Neuronal stem cell (in vitro differentiated cells): ENCODE results near the gene MAD1L1.

Experiments used
- DNase-seq: peaks from one replicate; pipeline ENCODE4 v3.0.0-alpha.2; 2013; ENCODE audit warnings: low spot score
- H2AFZ ChIP-seq: one replicate; pipeline ENCODE4 v1.6.1; 2013; ENCODE audit warnings: mild to moderate bottlenecking, low read length, inconsistent platforms
- H2AK5ac ChIP-seq: 2 replicates; pipeline ENCODE4 v1.6.1; 2013; ENCODE audit warnings: low read depth, mild to moderate bottlenecking, inconsistent platforms, low read length, moderate library complexity, mixed read lengths
- H2BK120ac ChIP-seq: 2 replicates; pipeline ENCODE4 v1.6.1; 2013; ENCODE audit warnings: low read depth, mild to moderate bottlenecking, inconsistent platforms, low read length, moderate library complexity, mixed read lengths
- H2BK12ac ChIP-seq: one replicate; pipeline ENCODE4 v1.6.1; 2013; ENCODE audit warnings: low read length, inconsistent platforms
- H2BK15ac ChIP-seq: 2 replicates; pipeline ENCODE4 v1.6.1; 2013; ENCODE audit warnings: mild to moderate bottlenecking, low read length, inconsistent platforms, mixed read lengths
- H2BK5ac ChIP-seq: one replicate; pipeline ENCODE4 v1.6.1; 2013; ENCODE audit warnings: inconsistent platforms, mild to moderate bottlenecking, low read length, moderate library complexity
- H3K14ac ChIP-seq: one replicate; pipeline ENCODE4 v1.6.1; 2013; ENCODE audit warnings: low read length, inconsistent platforms
- H3K18ac ChIP-seq: 2 replicates; pipeline ENCODE4 v1.6.1; 2013; ENCODE audit warnings: low read length, inconsistent platforms
- H3K23ac ChIP-seq: 2 replicates; pipeline ENCODE4 v1.6.1; 2013; ENCODE audit warnings: low read depth, mild to moderate bottlenecking, mixed read lengths, low read length, inconsistent platforms; ENCODE audit not compliant: poor library complexity
- H3K27ac ChIP-seq: replicated peaks from 3 replicates; pipeline ENCODE4 v1.5.1; 2013; ENCODE audit warnings: low read length, inconsistent platforms
- H3K27me3 ChIP-seq, 3 experiments: 2 replicates each; pipeline ENCODE4 v1.6.1; 2013; ENCODE audit warnings: low read length in 3 of 3, mild to moderate bottlenecking in 2 of 3, inconsistent platforms in 1 of 3, low read depth in 1 of 3, mixed read lengths in 1 of 3, moderate library complexity in 1 of 3; ENCODE audit not compliant: control insufficient read depth in 3 of 3, insufficient read depth in 3 of 3
- H3K36me3 ChIP-seq, 2 donors: replicated peaks in 1 of 2; 2 replicates each; pipeline ENCODE4 v1.6.1; 2013; ENCODE audit warnings: low read length in 2 of 2; ENCODE audit not compliant: control insufficient read depth in 2 of 2, insufficient read depth in 2 of 2
- H3K4ac ChIP-seq: 2 replicates; pipeline ENCODE4 v1.6.1; 2013; ENCODE audit warnings: inconsistent platforms, mild to moderate bottlenecking, low read length, moderate library complexity
- H3K4me1 ChIP-seq, 2 donors: 1 replicate in 1 of 2; 2 replicates in 1 of 2; pipeline ENCODE4 v1.6.1; 2013; ENCODE audit warnings: low read length in 2 of 2, low read depth in 1 of 2; ENCODE audit not compliant: control insufficient read depth in 2 of 2, insufficient read depth in 1 of 2
- H3K4me2 ChIP-seq: one replicate; pipeline ENCODE4 v1.6.1; 2013; ENCODE audit warnings: mild to moderate bottlenecking, low read length, inconsistent platforms; ENCODE audit not compliant: insufficient read depth, poor library complexity, severe bottlenecking
- H3K4me3 ChIP-seq, 2 donors: 2 replicates each; pipeline ENCODE4 v1.5.1; 2013; ENCODE audit warnings: low read length in 2 of 2, mild to moderate bottlenecking in 2 of 2, inconsistent platforms in 1 of 2, moderate library complexity in 1 of 2
- H3K79me1 ChIP-seq: one replicate; pipeline ENCODE4 v1.6.1; 2013; ENCODE audit warnings: low read depth, mild to moderate bottlenecking, inconsistent platforms, low read length, moderate library complexity
- H3K9ac ChIP-seq: one replicate; pipeline ENCODE4 v1.6.1; 2013; ENCODE audit warnings: mild to moderate bottlenecking, low read depth, low read length, inconsistent platforms; ENCODE audit not compliant: poor library complexity
- H3K9me3 ChIP-seq, 2 donors: replicated peaks in 1 of 2; 2 replicates each; pipeline versions ENCODE3 to v1.6.1; 2013; ENCODE audit warnings: low read length in 2 of 2, mild to moderate bottlenecking in 2 of 2, inconsistent platforms in 1 of 2, low read depth in 1 of 2, mixed read lengths in 1 of 2, moderate library complexity in 1 of 2; ENCODE audit not compliant: control insufficient read depth in 2 of 2, insufficient read depth in 1 of 2
- H4K8ac ChIP-seq: one replicate; pipeline ENCODE4 v1.6.1; 2013; ENCODE audit warnings: low read depth, mild to moderate bottlenecking, inconsistent platforms, low read length, moderate library complexity
- H4K91ac ChIP-seq: one replicate; pipeline ENCODE4 v1.6.1; 2013; ENCODE audit warnings: low read length, low read depth, mild to moderate bottlenecking, inconsistent platforms; ENCODE audit not compliant: poor library complexity
- WGBS, 2 donors: extraction: QIAGEN DNeasy Blood & Tissue Kit; methylation state at CpG; one replicate each; pipeline ENCODE4 v1.1.7; 2013; ENCODE audit warnings: missing lambda C conversion rate in 2 of 2, mixed read lengths in 1 of 2; ENCODE audit not compliant: insufficient read length in 2 of 2, insufficient replicate concordance in 1 of 2; ENCODE audit errors: extremely low coverage in 2 of 2; 5-methylcytosine and 5-hydroxymethylcytosine counted together

MAD1L1 gene

DNA sequence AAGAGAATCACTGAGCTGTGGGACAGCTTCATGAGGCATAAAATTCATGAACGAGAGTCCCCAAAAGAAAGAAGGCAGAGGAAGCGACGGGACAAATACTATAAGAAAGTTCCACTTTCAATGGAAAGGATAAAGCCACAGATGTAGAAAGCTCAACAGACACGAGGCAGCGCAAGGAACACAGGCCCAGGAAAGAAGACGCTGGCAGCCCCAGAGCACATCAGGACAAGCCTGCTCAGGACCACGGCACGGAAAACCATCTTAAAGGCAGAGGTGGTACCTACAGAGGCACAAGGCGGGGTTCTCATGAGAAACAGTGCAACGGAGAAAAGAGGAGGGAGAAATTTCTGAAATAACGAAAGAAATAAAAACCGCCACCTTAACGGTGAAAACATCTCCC, 273.4 kb downstream of the MAD1L1 start:
- Histone ChIP-seq H3K9ac (no peak overlapping the region), H3K36me3 (peaks cover 9 to 11% of the 10 kb centered on the region in 2 donors), H4K91ac (no peak overlapping the region), H3K9me3 (peaks cover 0 to 6% of the 10 kb centered on the region in 2 donors), H3K4me1 (peaks cover 0 to 4% of the 10 kb centered on the region in 2 donors), H2BK12ac (no peak overlapping the region), H3K4me2 (no peak overlapping the region), H3K4me3 (no peak overlapping the region), H4K8ac (no peak overlapping the region), H2BK15ac (no peak overlapping the region), H2AFZ (no peak overlapping the region), H3K4ac (no peak overlapping the region), H3K18ac (no peak overlapping the region), H3K27ac (no peak overlapping the region), H3K27me3 (no peaks in the 10 kb centered on the region), H2BK5ac (no peak overlapping the region), H3K23ac (no peak overlapping the region), H2BK120ac (no peak overlapping the region), H2AK5ac (no peak overlapping the region), H3K14ac (no peak overlapping the region), H3K79me1 (peaks cover 3% of the 10 kb centered on the region)
- no peak for DNase-seq
- no CpG with 5 or more reads among the region's 13 CpGs for WGBS, 2 donors

GRCh38 chr7:1957471-1958225, 275.1 kb downstream of the MAD1L1 start:
- H3K9ac ChIP-seq: peak overlapping the region; percentile 24
- no peak overlapping the region for H2BK120ac ChIP-seq
- H3K4me1 ChIP-seq: no peaks in the 10 kb centered on the region
- no peak overlapping the region for H2AFZ ChIP-seq
- H3K4me2 ChIP-seq: no peak overlapping the region
- no peaks in the 10 kb centered on the region for H3K27me3 ChIP-seq
- no peak overlapping the region for H3K4me3 ChIP-seq
- H3K23ac ChIP-seq: peak overlapping the region; percentile 2
- H3K18ac ChIP-seq: peak overlapping the region; percentile 19
- WGBS, 2 donors: no CpG with 5 or more reads among the region's 28 CpGs
- H3K79me1 ChIP-seq: peaks cover 9% of the 10 kb centered on the region
- H3K4ac ChIP-seq: no peak overlapping the region
- no peak overlapping the region for H2BK15ac ChIP-seq
- no peak overlapping the region for H4K91ac ChIP-seq
- H3K14ac ChIP-seq: no peak overlapping the region
- H4K8ac ChIP-seq: no peak overlapping the region
- no peak overlapping the region for H2BK5ac ChIP-seq
- H3K27ac ChIP-seq: no peak overlapping the region
- H2BK12ac ChIP-seq: no peak overlapping the region
- peaks cover 6 to 11% of the 10 kb centered on the region in 2 donors for H3K36me3 ChIP-seq
- H3K9me3 ChIP-seq: peaks cover 0 to 6% of the 10 kb centered on the region in 2 donors
- no peak for DNase-seq
- H2AK5ac ChIP-seq: peak overlapping the region; percentile 8

- Histone ChIP-seq H3K27me3 (no peaks in the 10 kb centered on the region), H3K4me3 (no peak overlapping the region), H3K9me3 (peaks cover 0 to 2% of the 10 kb centered on the region in 2 donors), H2BK5ac (peak overlapping the region; percentile 75), H2AFZ (no peak overlapping the region), H3K14ac (peak overlapping the region; percentile 47), H3K36me3 (peaks cover 5 to 8% of the 10 kb centered on the region in 2 donors), H3K79me1 (peaks cover 9% of the 10 kb centered on the region), H4K8ac (no peak overlapping the region), H2BK15ac (no peak overlapping the region), H2AK5ac (peak overlapping the region; percentile 8), H3K23ac (peak overlapping the region; percentile 73), H3K4me1 (no peaks in the 10 kb centered on the region), H3K9ac (peak overlapping the region; percentile 24), H2BK12ac (peak overlapping the region; percentile 16), H2BK120ac (no peak overlapping the region), H3K4ac (no peak overlapping the region), H3K27ac (no peak overlapping the region), H3K4me2 (no peak overlapping the region), H4K91ac (peak overlapping the region; percentile 72), H3K18ac (peak overlapping the region; percentile 19)
- no peak for DNase-seq
- WGBS, 2 donors: no CpG with 5 or more reads among the region's 30 CpGs
Measured at GRCh38 chr7:1956611-1957470, 275.9 kb downstream of the MAD1L1 start.

DNA sequence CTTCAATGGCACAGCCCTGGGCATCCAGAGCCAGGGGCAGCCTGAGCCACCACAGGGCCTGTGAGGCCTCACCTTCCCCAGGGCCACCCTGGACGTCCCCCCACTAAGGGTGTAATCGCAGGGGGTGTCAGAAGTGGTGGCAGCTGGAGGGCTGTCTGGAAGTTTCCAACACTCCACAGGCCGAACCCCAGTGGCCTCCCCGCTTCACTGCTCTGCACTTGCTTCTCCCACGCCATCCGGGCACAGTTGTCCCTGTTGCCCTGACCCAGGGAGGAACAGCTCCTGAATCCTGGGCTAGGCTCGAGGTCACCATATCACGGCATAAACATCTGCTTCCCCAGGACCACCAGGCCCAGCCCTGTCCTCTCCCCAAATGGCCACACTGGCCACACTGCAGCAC, 276.6 kb downstream of the MAD1L1 start:
- no peak overlapping the region for H3K27ac ChIP-seq
- H3K79me1 ChIP-seq: peaks cover 9% of the 10 kb centered on the region
- no CpG with 5 or more reads among the region's 8 CpGs for WGBS, 2 donors
- peak overlapping the region; percentile 72 for H4K91ac ChIP-seq
- H2BK15ac ChIP-seq: no peak overlapping the region
- H3K4ac ChIP-seq: no peak overlapping the region
- no peak overlapping the region for H3K14ac ChIP-seq
- H3K4me1 ChIP-seq: no peaks in the 10 kb centered on the region
- H3K9ac ChIP-seq: no peak overlapping the region
- peak overlapping the region; percentile 73 for H3K23ac ChIP-seq
- H3K18ac ChIP-seq: no peak overlapping the region
- H2BK120ac ChIP-seq: no peak overlapping the region
- peaks cover 3 to 6% of the 10 kb centered on the region in 2 donors for H3K36me3 ChIP-seq
- H2BK12ac ChIP-seq: peak overlapping the region; percentile 16
- no peaks in the 10 kb centered on the region for H3K27me3 ChIP-seq
- peak overlapping the region; percentile 75 for H2BK5ac ChIP-seq
- H3K9me3 ChIP-seq: no peaks in the 10 kb centered on the region
- H2AFZ ChIP-seq: no peak overlapping the region
- DNase-seq: no peak
- H3K4me3 ChIP-seq: no peak overlapping the region
- no peak overlapping the region for H4K8ac ChIP-seq
- no peak overlapping the region for H2AK5ac ChIP-seq
- no peak overlapping the region for H3K4me2 ChIP-seq
